Nephron progenitor cell (in vitro differentiated cells): Measurements from ENCODE around the gene C3orf62.
"Not testable (repeated sequence)": the region's sequence is repeated elsewhere in the genome, so short reads cannot be mapped to it uniquely, and the experiment has no call there.

Experiments
- DNase-seq: peaks from one replicate; pipeline ENCODE4 v3.0.0; 2021
- H3K27ac Mint-ChIP-seq: 2 replicates; pipeline ENCODE4 v1.8.0; 2021; ENCODE audit warnings: mild to moderate bottlenecking, moderate library complexity, mixed read lengths
- H3K27me3 Mint-ChIP-seq: 2 replicates; pipeline ENCODE4 v1.8.0; 2021; ENCODE audit warnings: mild to moderate bottlenecking, low read depth, mixed read lengths; ENCODE audit not compliant: poor library complexity
- H3K36me3 Mint-ChIP-seq: 2 replicates; pipeline ENCODE4 v1.8.0; 2021; ENCODE audit warnings: low read depth, mixed read lengths
- H3K4me1 Mint-ChIP-seq: 2 replicates; pipeline ENCODE4 v1.8.0; 2021; ENCODE audit warnings: mixed read lengths
- H3K4me3 Mint-ChIP-seq: 2 replicates; pipeline ENCODE4 v1.8.0; 2021; ENCODE audit warnings: mild to moderate bottlenecking, moderate library complexity, mixed read lengths
- H3K9me3 Mint-ChIP-seq: 2 replicates; pipeline ENCODE4 v1.8.0; 2021; ENCODE audit warnings: mild to moderate bottlenecking, moderate library complexity, mixed read lengths
- TF ChIP-seq, protein P1 (sequence below): fragments of 200-600 bp; sonication (generic); IDR thresholded peaks from 2 replicates; pipeline ENCODE4 v1.5.0; 2021; ENCODE audit warnings: antibody characterized with exemption

C3orf62 gene

DNA sequence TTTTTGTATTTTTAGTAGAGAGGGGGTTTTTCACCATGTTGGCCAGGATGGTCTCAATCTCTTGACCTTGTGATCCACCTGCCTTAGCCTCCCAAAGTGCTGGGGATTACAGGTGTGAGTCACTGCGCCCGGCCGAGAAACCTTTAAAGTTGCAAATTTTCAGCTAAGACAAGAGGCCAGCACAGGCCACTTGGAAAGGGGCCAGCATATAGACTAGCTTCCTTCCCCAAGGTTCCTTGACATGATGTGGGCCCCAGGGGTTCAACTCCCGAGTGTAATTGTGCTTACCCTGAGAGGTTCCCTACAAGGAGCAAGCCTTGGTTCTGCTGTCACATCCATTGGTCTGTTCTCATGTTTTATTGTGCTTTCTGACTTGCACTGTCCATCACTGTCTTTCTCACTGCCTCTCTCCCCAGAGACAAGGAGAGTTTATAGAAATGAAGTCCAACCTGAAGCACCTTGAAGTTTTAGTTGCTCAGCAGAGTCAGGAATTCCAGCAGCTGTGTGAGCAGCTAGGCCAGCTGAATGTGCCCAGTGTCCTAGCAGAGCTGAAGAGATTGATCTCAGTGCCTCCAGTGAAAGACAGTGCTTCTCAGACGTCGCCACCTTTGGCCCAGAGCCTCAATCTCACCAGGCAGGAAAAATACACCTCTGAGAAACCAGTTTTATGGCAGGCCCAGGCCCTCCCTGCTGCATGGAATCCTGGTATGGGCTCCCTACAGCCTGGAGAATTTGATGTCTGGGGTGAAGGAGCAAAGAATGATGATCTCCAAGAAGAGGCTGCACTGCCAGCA lies 21.1 kb downstream of the C3orf62 start:
- TF ChIP-seq, protein P1, sequence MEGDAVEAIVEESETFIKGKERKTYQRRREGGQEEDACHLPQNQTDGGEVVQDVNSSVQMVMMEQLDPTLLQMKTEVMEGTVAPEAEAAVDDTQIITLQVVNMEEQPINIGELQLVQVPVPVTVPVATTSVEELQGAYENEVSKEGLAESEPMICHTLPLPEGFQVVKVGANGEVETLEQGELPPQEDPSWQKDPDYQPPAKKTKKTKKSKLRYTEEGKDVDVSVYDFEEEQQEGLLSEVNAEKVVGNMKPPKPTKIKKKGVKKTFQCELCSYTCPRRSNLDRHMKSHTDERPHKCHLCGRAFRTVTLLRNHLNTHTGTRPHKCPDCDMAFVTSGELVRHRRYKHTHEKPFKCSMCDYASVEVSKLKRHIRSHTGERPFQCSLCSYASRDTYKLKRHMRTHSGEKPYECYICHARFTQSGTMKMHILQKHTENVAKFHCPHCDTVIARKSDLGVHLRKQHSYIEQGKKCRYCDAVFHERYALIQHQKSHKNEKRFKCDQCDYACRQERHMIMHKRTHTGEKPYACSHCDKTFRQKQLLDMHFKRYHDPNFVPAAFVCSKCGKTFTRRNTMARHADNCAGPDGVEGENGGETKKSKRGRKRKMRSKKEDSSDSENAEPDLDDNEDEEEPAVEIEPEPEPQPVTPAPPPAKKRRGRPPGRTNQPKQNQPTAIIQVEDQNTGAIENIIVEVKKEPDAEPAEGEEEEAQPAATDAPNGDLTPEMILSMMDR: no peak
- H3K27me3 Mint-ChIP-seq: no peaks in the 10 kb centered on the region
- H3K36me3 Mint-ChIP-seq: no peaks in the 10 kb centered on the region
- no peak overlapping the region for H3K4me3 Mint-ChIP-seq
- no peaks in the 10 kb centered on the region for H3K9me3 Mint-ChIP-seq
- peaks cover 12% of the 10 kb centered on the region for H3K4me1 Mint-ChIP-seq
- peak overlapping the region; percentile 85 for H3K27ac Mint-ChIP-seq
- DNase-seq: no peak

DNA sequence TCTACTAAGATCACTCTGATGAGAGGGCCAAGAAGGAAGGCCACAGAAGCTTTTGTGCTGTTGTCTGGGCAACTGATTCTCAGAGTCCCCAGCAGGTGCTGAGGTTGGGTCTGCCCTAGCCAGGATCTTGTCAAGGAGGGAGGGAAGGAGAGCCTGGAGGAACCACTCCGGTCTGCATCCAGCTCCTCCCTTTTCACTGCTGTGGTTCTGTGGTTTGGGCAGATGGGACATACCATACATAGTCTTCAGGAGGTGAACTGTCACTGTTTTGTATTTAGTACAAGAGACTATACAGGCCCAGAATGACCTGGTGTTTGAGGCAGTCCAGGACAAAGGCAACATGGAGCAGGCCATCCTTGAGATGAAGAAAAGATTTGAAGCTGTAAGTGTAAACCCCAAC lies 21.9 kb downstream of the C3orf62 start:
- peaks cover 12% of the 10 kb centered on the region for H3K4me1 Mint-ChIP-seq
- DNase-seq: no peak
- no peak overlapping the region for H3K4me3 Mint-ChIP-seq
- no peaks in the 10 kb centered on the region for H3K27me3 Mint-ChIP-seq
- TF ChIP-seq, protein P1: no peak
- no peak overlapping the region for H3K27ac Mint-ChIP-seq
- H3K9me3 Mint-ChIP-seq: no peaks in the 10 kb centered on the region
- no peaks in the 10 kb centered on the region for H3K36me3 Mint-ChIP-seq

DNA sequence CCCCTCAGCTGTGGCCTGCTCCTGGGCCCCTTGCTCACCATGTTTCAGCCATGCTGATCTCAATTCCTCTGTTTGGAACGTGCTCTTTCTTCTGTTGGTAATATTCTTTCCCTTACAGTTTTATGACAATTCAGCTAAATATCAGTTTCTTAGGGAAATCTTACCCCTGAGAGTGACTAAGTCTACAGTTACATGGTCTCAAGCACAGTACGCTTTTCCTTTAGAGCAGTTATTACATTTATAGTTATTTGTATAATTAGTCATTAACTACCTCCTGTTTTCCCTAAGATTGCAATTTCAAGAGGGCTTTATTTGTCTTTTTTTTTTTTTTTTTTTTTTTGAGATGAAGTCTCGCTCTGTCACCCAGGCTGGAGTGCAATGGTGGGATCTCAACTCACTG lies 23.5 kb downstream of the C3orf62 start:
- no peak overlapping the region for H3K4me3 Mint-ChIP-seq
- peaks cover 5% of the 10 kb centered on the region for H3K27me3 Mint-ChIP-seq
- no peak for DNase-seq
- peaks cover 12% of the 10 kb centered on the region for H3K4me1 Mint-ChIP-seq
- H3K9me3 Mint-ChIP-seq: no peaks in the 10 kb centered on the region
- H3K27ac Mint-ChIP-seq: no peak overlapping the region
- H3K36me3 Mint-ChIP-seq: no peaks in the 10 kb centered on the region
- TF ChIP-seq, protein P1: no peak

DNA sequence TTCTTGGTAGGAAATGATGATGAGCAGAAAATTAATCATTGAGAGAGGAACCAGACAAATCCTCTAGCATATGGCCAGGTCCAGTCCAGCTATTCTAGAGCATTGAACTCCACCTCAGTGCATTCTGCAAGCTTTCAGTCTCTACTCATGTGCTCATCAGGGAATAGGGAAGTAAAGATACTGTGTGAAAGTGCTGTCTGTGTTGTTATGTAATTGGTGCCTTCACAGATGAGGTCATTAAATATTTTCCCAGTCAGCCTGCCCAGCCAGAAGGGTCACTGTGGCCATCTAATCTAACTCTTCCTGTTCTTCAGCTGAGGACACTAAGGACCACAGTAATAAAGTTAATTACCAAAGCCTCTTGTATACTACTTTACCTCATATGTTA lies 28.2 kb downstream of the C3orf62 start:
- TF ChIP-seq, protein P1: no peak
- peaks cover 9% of the 10 kb centered on the region for H3K27me3 Mint-ChIP-seq
- H3K27ac Mint-ChIP-seq: no peak overlapping the region

DNA sequence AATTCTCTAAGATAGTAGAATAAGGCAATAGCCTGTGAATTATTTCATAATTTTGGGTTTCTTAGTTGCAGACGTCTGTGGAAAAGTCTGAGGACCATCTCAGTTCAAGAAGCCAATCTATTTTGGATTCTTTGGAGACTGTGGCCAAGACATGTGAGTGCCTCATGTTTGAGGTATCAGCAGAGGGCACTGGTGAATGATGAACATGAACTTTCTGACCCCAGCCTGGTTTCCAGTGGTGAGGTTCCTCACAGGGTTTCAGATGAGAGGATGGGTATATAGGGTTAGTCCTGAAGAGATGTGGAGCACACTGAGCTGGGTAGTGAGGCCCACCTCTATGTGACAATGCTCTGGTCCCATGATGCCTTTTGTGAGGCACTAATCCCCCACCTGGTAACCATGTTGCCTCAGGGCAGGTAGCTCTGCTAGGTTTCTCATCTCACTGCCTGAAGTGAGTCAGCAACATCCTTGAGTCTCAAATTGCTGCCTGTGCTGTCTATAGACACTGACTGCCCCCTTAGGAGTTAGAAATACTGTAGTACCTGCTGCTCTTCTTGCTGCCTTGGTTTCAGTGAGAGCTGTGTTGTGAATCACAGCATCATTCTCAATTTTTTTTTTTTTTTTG lies 32.3 kb downstream of the C3orf62 start:
- no peak overlapping the region for H3K4me3 Mint-ChIP-seq
- no peak for DNase-seq
- H3K27me3 Mint-ChIP-seq: peaks cover 17% of the 10 kb centered on the region
- H3K9me3 Mint-ChIP-seq: peaks cover 4% of the 10 kb centered on the region
- H3K36me3 Mint-ChIP-seq: no peaks in the 10 kb centered on the region
- TF ChIP-seq, protein P1: no peak
- no peaks in the 10 kb centered on the region for H3K4me1 Mint-ChIP-seq
- no peak overlapping the region for H3K27ac Mint-ChIP-seq

More for the DNA sequence above, 28.2 kb downstream of the C3orf62 start:
- Mint-ChIP-seq H3K36me3 (no peaks in the 10 kb centered on the region), H3K4me1 (no peaks in the 10 kb centered on the region), H3K4me3 (no peak overlapping the region), H3K9me3 (no peaks in the 10 kb centered on the region)
- no peak for DNase-seq

DNA sequence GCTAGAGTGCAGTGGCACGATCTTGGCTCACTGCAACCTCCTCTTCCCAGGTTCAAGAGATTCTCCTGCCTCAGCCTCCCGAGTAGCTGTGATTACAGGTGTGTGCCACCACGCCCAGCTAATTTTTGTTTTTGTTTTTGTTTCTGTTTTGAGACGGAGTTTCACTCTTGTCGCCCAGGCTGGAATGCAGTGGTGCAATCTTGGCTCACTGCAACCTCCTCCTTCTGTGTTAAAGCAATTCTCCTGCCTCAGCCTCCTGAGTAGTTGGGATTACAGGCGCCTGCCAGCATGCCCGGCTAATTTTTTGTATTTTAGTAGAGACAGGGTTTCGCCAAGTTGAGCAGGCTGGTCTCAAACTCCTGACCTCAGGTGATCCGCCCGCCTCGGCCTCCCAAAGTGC lies 36.9 kb downstream of the C3orf62 start:
- not testable (repeated sequence) for H3K4me1 Mint-ChIP-seq, H3K27ac Mint-ChIP-seq, DNase-seq, H3K36me3 Mint-ChIP-seq, H3K4me3 Mint-ChIP-seq
- H3K9me3 Mint-ChIP-seq: peaks cover 25% of the 10 kb centered on the region
- H3K27me3 Mint-ChIP-seq: peaks cover 15% of the 10 kb centered on the region
